ENCODE results near the gene WDR7.

WDR7 gene

DNA sequence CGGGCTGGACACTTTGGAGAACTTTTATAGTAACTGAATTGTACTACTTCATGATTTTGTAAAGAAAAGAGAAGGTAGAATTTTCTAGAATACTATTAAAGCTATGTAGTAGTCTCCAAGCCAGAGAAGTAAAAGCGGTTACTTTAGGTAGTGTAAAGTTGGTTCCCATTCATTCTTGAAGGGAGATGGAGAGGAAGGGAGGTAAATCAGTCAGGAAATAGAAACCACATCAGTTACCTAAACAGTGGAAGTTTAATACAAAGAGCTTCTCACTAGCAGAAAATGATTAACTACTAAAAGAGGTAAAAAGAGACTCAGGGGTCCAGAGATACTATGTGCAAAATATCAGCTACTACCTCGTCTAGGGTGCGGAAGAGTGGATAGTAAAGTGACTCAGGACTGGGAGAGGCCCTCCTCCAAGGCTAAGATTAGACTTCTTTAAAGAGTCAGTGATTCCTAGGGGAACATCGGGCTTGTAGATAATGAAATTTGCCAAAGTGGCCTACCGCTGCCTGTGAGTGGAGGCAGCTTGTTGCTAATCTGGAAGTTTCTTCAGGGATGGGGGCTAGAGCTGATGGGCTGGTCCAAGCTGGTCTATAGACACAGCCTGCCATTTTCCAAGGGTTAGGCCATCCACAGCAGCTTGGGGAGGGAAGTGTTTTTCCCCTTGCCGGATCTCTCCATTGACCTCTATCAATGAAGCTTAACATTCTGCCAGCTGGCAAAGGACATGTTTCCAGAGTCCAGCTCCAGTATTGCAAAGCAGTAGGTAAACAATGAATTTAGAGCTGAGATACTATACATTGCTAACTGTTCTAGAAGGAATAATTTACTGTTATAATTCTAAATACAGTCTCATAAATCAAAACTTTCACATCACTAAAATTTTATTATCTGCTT lies 249.3 kb downstream of the WDR7 start:
- H3F3A ChIP-seq (ENCODE audit: insufficient read depth, low read length), result no peaks in the 10 kb centered on the region
- no peaks in the 10 kb centered on the region for H3K9me2 ChIP-seq (replicated peaks; ENCODE audit: insufficient read depth, low read length)
- H3K9ac ChIP-seq (ENCODE audit: low read length), result no peak overlapping the region
- no peaks in the 10 kb centered on the region for H3K36me3 ChIP-seq (replicated peaks; ENCODE audit: insufficient read depth, low read length)
- no peaks in the 10 kb centered on the region for H4K20me1 ChIP-seq (ENCODE audit: insufficient read depth, low read length)
- H3K79me2 ChIP-seq (ENCODE audit: low read length), result no peaks in the 10 kb centered on the region
- no peaks in the 10 kb centered on the region for H3K4me1 ChIP-seq (ENCODE audit: low read length)
- no peak overlapping the region for H3K4me2 ChIP-seq (ENCODE audit: low read depth, low read length)
- no peaks in the 10 kb centered on the region for H3K9me3 ChIP-seq (replicated peaks; ENCODE audit: insufficient read depth, low read length)
- H2AFZ ChIP-seq (ENCODE audit: low read length), result no peak overlapping the region
- no peak overlapping the region for H3K4me3 ChIP-seq (ENCODE audit: low read length)
- TF ChIP-seq, protein P1, sequence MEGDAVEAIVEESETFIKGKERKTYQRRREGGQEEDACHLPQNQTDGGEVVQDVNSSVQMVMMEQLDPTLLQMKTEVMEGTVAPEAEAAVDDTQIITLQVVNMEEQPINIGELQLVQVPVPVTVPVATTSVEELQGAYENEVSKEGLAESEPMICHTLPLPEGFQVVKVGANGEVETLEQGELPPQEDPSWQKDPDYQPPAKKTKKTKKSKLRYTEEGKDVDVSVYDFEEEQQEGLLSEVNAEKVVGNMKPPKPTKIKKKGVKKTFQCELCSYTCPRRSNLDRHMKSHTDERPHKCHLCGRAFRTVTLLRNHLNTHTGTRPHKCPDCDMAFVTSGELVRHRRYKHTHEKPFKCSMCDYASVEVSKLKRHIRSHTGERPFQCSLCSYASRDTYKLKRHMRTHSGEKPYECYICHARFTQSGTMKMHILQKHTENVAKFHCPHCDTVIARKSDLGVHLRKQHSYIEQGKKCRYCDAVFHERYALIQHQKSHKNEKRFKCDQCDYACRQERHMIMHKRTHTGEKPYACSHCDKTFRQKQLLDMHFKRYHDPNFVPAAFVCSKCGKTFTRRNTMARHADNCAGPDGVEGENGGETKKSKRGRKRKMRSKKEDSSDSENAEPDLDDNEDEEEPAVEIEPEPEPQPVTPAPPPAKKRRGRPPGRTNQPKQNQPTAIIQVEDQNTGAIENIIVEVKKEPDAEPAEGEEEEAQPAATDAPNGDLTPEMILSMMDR (IDR thresholded peaks at IDR 0.05; ENCODE audit: low read length), result no peak
- TF ChIP-seq EZH2 (optimal IDR thresholded peaks at IDR 0.05; ENCODE audit: low read depth, low read length) (no peak), EZH2phosphoT487 (IDR thresholded peaks at IDR 0.05; ENCODE audit: low read length) (no peak)
- no peaks in the 10 kb centered on the region for H3K27me3 ChIP-seq (replicated peaks; ENCODE audit: insufficient read depth, low read length)
- DNase-seq, result no peak
- H3K27ac ChIP-seq (ENCODE audit: low read length), result no peak overlapping the region

DNA sequence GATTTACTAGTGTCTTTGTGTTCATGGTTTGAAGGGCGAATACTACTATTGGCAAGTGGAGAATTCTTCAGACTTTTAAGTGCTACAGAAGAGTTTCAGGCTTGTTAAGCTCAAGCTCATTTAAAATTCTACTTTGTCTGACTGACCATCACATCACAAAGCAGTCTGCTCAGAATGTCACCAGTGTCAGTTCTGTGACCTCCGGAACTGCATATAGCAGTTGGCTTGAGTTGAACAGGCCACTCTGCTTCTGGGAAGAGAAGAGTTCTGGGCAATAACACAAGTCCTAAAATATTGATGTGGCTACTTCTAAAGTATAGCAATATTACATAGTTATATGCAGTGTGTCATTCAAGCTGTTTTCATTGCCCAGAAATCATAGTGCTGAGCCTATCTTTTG lies 250.8 kb downstream of the WDR7 start:
- Histone ChIP-seq H3F3A (ENCODE audit: insufficient read depth, low read length) (no peaks in the 10 kb centered on the region), H3K9me3 (replicated peaks; ENCODE audit: insufficient read depth, low read length) (no peaks in the 10 kb centered on the region), H3K79me2 (ENCODE audit: low read length) (no peaks in the 10 kb centered on the region), H3K27ac (ENCODE audit: low read length) (no peak overlapping the region), H4K20me1 (ENCODE audit: insufficient read depth, low read length) (no peaks in the 10 kb centered on the region), H3K4me2 (ENCODE audit: low read depth, low read length) (no peak overlapping the region), H3K36me3 (replicated peaks; ENCODE audit: insufficient read depth, low read length) (no peaks in the 10 kb centered on the region), H3K27me3 (replicated peaks; ENCODE audit: insufficient read depth, low read length) (no peaks in the 10 kb centered on the region), H3K4me3 (ENCODE audit: low read length) (no peak overlapping the region), H2AFZ (ENCODE audit: low read length) (no peak overlapping the region), H3K4me1 (ENCODE audit: low read length) (no peaks in the 10 kb centered on the region), H3K9ac (ENCODE audit: low read length) (no peak overlapping the region), H3K9me2 (replicated peaks; ENCODE audit: insufficient read depth, low read length) (no peaks in the 10 kb centered on the region)
- no peak for TF ChIP-seq EZH2phosphoT487 (IDR thresholded peaks at IDR 0.05; ENCODE audit: low read length)
- DNase-seq, result no peak

DNA sequence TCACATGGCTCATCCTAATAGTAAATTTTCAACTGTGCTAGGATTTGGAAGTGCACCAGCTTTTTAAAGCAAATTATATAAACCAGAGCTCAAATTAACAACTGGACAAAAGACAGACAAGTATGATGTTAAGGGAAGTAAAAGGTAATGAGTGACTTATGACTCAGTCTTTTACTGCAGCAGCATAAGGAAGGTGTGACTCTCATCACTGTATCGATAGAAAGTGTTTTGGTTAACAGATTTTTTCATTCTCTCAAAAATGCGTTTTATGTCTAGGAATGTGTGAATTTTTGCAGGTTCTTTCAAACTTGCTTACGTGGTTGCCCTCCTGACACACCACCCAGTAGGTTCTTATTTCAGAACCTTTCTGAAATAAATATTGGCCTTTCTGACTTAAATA lies 251.5 kb downstream of the WDR7 start:
- H2AFZ ChIP-seq (ENCODE audit: low read length), result no peak overlapping the region
- no peak overlapping the region for H3K9ac ChIP-seq (ENCODE audit: low read length)
- H3K4me2 ChIP-seq (ENCODE audit: low read depth, low read length), result no peak overlapping the region
- H3K9me3 ChIP-seq (replicated peaks; ENCODE audit: insufficient read depth, low read length), result no peaks in the 10 kb centered on the region
- H3F3A ChIP-seq (ENCODE audit: insufficient read depth, low read length), result no peaks in the 10 kb centered on the region
- no peak overlapping the region for H3K4me3 ChIP-seq (ENCODE audit: low read length)
- TF ChIP-seq, protein P1 (IDR thresholded peaks at IDR 0.05; ENCODE audit: low read length), result no peak
- TF ChIP-seq EZH2 (optimal IDR thresholded peaks at IDR 0.05; ENCODE audit: low read depth, low read length) (no peak), EZH2phosphoT487 (IDR thresholded peaks at IDR 0.05; ENCODE audit: low read length) (no peak)
- H4K20me1 ChIP-seq (ENCODE audit: insufficient read depth, low read length), result no peaks in the 10 kb centered on the region
- H3K9me2 ChIP-seq (replicated peaks; ENCODE audit: insufficient read depth, low read length), result no peaks in the 10 kb centered on the region
- H3K27ac ChIP-seq (ENCODE audit: low read length), result no peak overlapping the region
- H3K27me3 ChIP-seq (replicated peaks; ENCODE audit: insufficient read depth, low read length), result no peaks in the 10 kb centered on the region
- H3K79me2 ChIP-seq (ENCODE audit: low read length), result no peaks in the 10 kb centered on the region
- no peaks in the 10 kb centered on the region for H3K36me3 ChIP-seq (replicated peaks; ENCODE audit: insufficient read depth, low read length)
- no peak for DNase-seq
- no peaks in the 10 kb centered on the region for H3K4me1 ChIP-seq (ENCODE audit: low read length)

DNA sequence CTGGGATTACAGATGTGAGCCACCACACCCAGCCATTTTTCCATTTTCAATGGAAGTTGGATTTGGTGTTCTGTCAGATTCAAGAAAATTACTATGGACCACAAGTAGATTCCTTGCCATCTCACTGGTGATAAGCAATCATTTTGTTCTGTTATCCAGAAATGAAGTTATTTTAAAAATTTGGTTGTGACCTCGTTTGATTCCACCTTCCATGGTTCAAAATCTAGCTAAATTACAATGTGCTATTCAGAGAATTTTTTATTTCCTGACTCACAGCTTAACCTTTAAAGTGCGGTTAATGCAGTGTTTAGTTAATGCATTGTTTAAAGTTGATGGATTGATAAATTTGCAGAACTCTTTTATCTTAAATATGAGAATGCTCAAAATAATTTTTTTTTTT lies 252.5 kb downstream of the WDR7 start:
- Histone ChIP-seq H3K9me3 (replicated peaks; ENCODE audit: insufficient read depth, low read length) (no peaks in the 10 kb centered on the region), H3K27me3 (replicated peaks; ENCODE audit: insufficient read depth, low read length) (no peaks in the 10 kb centered on the region), H3K4me3 (ENCODE audit: low read length) (no peak overlapping the region), H3K9ac (ENCODE audit: low read length) (no peak overlapping the region), H3K79me2 (ENCODE audit: low read length) (no peaks in the 10 kb centered on the region), H2AFZ (ENCODE audit: low read length) (no peak overlapping the region), H3K36me3 (replicated peaks; ENCODE audit: insufficient read depth, low read length) (no peaks in the 10 kb centered on the region), H3K4me2 (ENCODE audit: low read depth, low read length) (no peak overlapping the region), H3K27ac (ENCODE audit: low read length) (no peak overlapping the region), H3F3A (ENCODE audit: insufficient read depth, low read length) (no peaks in the 10 kb centered on the region), H4K20me1 (ENCODE audit: insufficient read depth, low read length) (no peaks in the 10 kb centered on the region), H3K4me1 (ENCODE audit: low read length) (no peaks in the 10 kb centered on the region), H3K9me2 (replicated peaks; ENCODE audit: insufficient read depth, low read length) (no peaks in the 10 kb centered on the region)
- no peak for DNase-seq
- TF ChIP-seq EZH2 (optimal IDR thresholded peaks at IDR 0.05; ENCODE audit: low read depth, low read length) (no peak), EZH2phosphoT487 (IDR thresholded peaks at IDR 0.05; ENCODE audit: low read length) (no peak)
- TF ChIP-seq, protein P1 (IDR thresholded peaks at IDR 0.05; ENCODE audit: low read length), result no peak
